Activated T-cell treated with anti-CD3 and anti-CD28 coated beads for 4 hours (primary cell): ENCODE data around the gene TMEM270.

ENCODE experiments used
- DNase-seq: peaks from one replicate; pipeline ENCODE4 v3.0.0-alpha.2; 2020

The TMEM270 gene

GRCh38 chr7:73909051-73909941 lies 48.3 kb downstream of the TMEM270 start:
- DNase-seq, result no peak

GRCh38 chr7:73909996-73910395 lies 49.0 kb downstream of the TMEM270 start:
- no peak for DNase-seq

GRCh38 chr7:73912223-73912622 lies 51.3 kb downstream of the TMEM270 start:
- no peak for DNase-seq
